K562 (cell line): Measurements from ENCODE around the gene KRT8. TPM values are rescaled to one million over a fixed set of nuclear protein-coding genes. Genes with fewer than 3 reads are reported as not detected.

Experiments
- BRD4 ChIP-seq: fragments of 200-600 bp; sonication (generic); IDR thresholded peaks from 2 replicates; pipeline ENCODE4 v1.6.1; 2017; ENCODE audit warnings: inconsistent platforms
- CEBPB ChIP-seq: fragments of 450-650 bp; IDR thresholded peaks from 2 replicates; pipeline ENCODE4 v1.6.1; 2016; ENCODE audit warnings: missing genetic modification characterization, missing compliant biosample characterization
- ETV5 ChIP-seq: sonication (generic); formaldehyde crosslinking; IDR thresholded peaks from 2 replicates; pipeline ENCODE4 v1.4.0; 2020; ENCODE audit warnings: low read depth, mild to moderate bottlenecking, missing genetic modification reagents
- GABPB1 ChIP-seq: sonication (generic); formaldehyde crosslinking; IDR thresholded peaks from 2 replicates; pipeline ENCODE4 v1.8.0; 2022; ENCODE audit warnings: mild to moderate bottlenecking, missing genetic modification reagents
- HNRNPK ChIP-seq: fragments of 200-400 bp; formaldehyde crosslinking; IDR thresholded peaks from one replicate; pipeline ENCODE4 v1.6.1; 2018; ENCODE audit warnings: mild to moderate bottlenecking, low read depth, low read length; ENCODE audit not compliant: poor library complexity, severe bottlenecking
- ILF3 ChIP-seq: fragments of 450-650 bp; IDR thresholded peaks from 2 replicates; pipeline ENCODE4 v1.6.1; 2018; ENCODE audit warnings: antibody characterized with exemption, mild to moderate bottlenecking, moderate library complexity, borderline replicate concordance
- KLF13 ChIP-seq: fragments of 450-650 bp; IDR thresholded peaks from 2 replicates; pipeline ENCODE4 v1.6.1; 2016; ENCODE audit warnings: missing genetic modification characterization, low read depth, mild to moderate bottlenecking, missing compliant biosample characterization, moderate library complexity, borderline replicate concordance
- LCOR ChIP-seq: sonication (generic); formaldehyde crosslinking; IDR thresholded peaks from 2 replicates; pipeline ENCODE4 v1.8.0; 2022; ENCODE audit warnings: mild to moderate bottlenecking, missing genetic modification reagents
- NR3C1 ChIP-seq: sonication (generic); formaldehyde crosslinking; IDR thresholded peaks from 2 replicates; pipeline ENCODE4 v1.8.1; 2022; ENCODE audit warnings: missing genetic modification reagents
- PYGO2 ChIP-seq: fragments of 450-650 bp; IDR thresholded peaks from 2 replicates; pipeline ENCODE4 v1.6.1; 2016; ENCODE audit warnings: mild to moderate bottlenecking, missing genetic modification characterization, moderate library complexity, missing compliant biosample characterization
- RBFOX2 ChIP-seq: fragments of 200-400 bp; formaldehyde crosslinking; IDR thresholded peaks from 2 replicates; pipeline ENCODE4 v1.6.1; 2017; ENCODE audit warnings: low read depth, mild to moderate bottlenecking, low read length, moderate library complexity
- SMAD1 ChIP-seq: fragments of 150-350 bp; IDR thresholded peaks from 2 replicates; pipeline ENCODE4 v1.6.1; 2014; ENCODE audit warnings: low read length, low read depth; ENCODE audit not compliant: partially characterized antibody
- TBP ChIP-seq: optimal IDR thresholded peaks from 2 replicates; pipeline ENCODE3; 2011; ENCODE audit warnings: low read depth, low read length, improper control_type of control experiment
- TRIM24 ChIP-seq, 2 experiments: fragments of 450-650 bp; IDR thresholded peaks; 2 replicates each; pipeline ENCODE4 v1.6.1; 2016
- ZFX ChIP-seq: sonication (generic); formaldehyde crosslinking; IDR thresholded peaks from 2 replicates; pipeline ENCODE4 v1.8.0; 2022; ENCODE audit warnings: mild to moderate bottlenecking, missing genetic modification reagents, moderate library complexity
- ZNF24 ChIP-seq: fragments of 450-650 bp; IDR thresholded peaks from 2 replicates; pipeline ENCODE4 v1.6.1; 2016
- polyA plus RNA-seq, 8 experiments: library from polyadenylated mRNA; depleted of rRNA in 4 of 8; stranded (reverse) in 5 of 8; unstranded in 3 of 8; fragments of >200 nt; fragmentation: Nextera tagmentation in 2 of 8; fragmentation: Illumina TruSeq in 1 of 8; extraction: Ambion mirVana in 2 of 8; extraction: Trizol in 1 of 8; gene quantifications; 2 replicates each; pipeline versions ENCODE4 v1.2.1 to v1.2.3, GENCODE V29; 2011 to 2014; ENCODE audit warnings: inconsistent platforms in 1 of 8, missing spikeins in 1 of 8
- total RNA-seq, 7 experiments: library from RNA; depleted of rRNA in 6 of 7; stranded (reverse); fragments of >200 nt in 6 of 7; fragmentation: Illumina TruSeq in 2 of 7; extraction: Trizol in 2 of 7; gene quantifications; 2 replicates each; pipeline versions ENCODE4 v1.2.1 to v1.2.3, GENCODE V29; 2011 to 2021; ENCODE audit warnings: low replicate concordance in 1 of 7
- TF ChIP-seq, protein P1 (sequence below): fragments of 250-450 bp; sonication (Bioruptor Pico); IDR thresholded peaks from 2 replicates; pipeline ENCODE4 v1.5.0; 2021; ENCODE audit warnings: mild to moderate bottlenecking, borderline replicate concordance
- TF ChIP-seq, protein P2 (sequence below): sonication (generic); formaldehyde crosslinking; IDR thresholded peaks from 2 replicates; pipeline ENCODE4 v1.8.0; 2022; ENCODE audit warnings: mild to moderate bottlenecking, missing genetic modification reagents
- TF ChIP-seq, protein P3 (sequence below): fragments of 450-650 bp; formaldehyde crosslinking; IDR thresholded peaks from 2 replicates; pipeline ENCODE4 v1.4.0; 2020; ENCODE audit warnings: mild to moderate bottlenecking, moderate library complexity
- TF ChIP-seq, protein P4 (sequence below): fragments of 250-450 bp; sonication (Bioruptor Pico); IDR thresholded peaks from 2 replicates; pipeline ENCODE4 v1.8.0; 2022; ENCODE audit warnings: moderate library complexity, mild to moderate bottlenecking, inconsistent platforms
- TF ChIP-seq, protein P5 (sequence below), 3 experiments: IDR thresholded peaks in 2 of 3; conservative IDR thresholded peaks in 1 of 3; 2 replicates each; pipeline ENCODE4 v1.5.1; 2011 to 2012; ENCODE audit warnings: low read length in 3 of 3, mild to moderate bottlenecking in 3 of 3, control low read depth in 2 of 3, improper control_type of control experiment in 1 of 3, inconsistent platforms in 1 of 3, low read depth in 1 of 3, mixed read lengths in 1 of 3, moderate library complexity in 1 of 3; ENCODE audit not compliant: insufficient read depth in 2 of 3

The KRT8 gene
- total and polyA plus RNA-seq, 9 of the 15 experiments (the other 6 are each of a cell fraction or from before 2014, with no cell fraction given), result 41.5 to 661 (median 260) TPM

DNA sequence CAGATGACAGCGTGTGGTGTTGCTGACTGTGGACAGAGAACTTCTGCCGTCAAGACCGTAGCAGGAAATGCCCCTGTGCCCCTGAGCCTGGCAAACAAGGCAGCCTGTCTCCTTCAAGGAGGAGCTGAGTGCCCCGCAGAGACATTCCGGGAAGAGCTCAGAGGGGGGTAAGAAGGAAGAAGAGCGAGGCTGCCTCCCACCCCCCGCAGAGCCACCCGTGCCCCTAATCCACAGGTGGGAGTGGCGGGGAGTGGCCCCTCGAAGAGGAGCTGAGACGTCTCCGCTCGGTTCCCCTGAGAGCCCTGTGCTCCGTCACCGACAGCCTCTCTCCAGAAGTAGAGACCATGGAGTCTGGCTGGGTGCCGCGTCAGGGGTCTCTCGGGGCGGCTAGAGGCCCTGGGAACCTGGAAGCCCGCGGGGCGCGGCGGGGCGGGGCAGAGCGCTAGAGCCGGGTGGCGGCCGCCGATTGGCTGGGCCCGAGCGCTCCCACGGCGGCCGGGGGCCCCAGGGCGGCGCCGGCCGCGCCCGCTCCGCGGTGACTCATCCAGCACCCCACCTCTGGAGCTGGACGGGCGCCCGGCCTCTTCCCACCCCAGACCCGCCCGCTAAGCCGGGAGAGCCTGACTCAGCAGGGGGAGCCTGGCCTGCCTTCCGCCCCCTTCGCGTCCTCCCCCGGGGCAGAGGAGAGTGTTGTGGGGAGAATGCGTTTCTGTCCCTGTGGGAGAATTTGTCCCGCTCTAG is 30.9 kb downstream of the KRT8 start (continued):
- TF ChIP-seq CEBPB (tag), result no peak
- TF ChIP-seq, protein P1, sequence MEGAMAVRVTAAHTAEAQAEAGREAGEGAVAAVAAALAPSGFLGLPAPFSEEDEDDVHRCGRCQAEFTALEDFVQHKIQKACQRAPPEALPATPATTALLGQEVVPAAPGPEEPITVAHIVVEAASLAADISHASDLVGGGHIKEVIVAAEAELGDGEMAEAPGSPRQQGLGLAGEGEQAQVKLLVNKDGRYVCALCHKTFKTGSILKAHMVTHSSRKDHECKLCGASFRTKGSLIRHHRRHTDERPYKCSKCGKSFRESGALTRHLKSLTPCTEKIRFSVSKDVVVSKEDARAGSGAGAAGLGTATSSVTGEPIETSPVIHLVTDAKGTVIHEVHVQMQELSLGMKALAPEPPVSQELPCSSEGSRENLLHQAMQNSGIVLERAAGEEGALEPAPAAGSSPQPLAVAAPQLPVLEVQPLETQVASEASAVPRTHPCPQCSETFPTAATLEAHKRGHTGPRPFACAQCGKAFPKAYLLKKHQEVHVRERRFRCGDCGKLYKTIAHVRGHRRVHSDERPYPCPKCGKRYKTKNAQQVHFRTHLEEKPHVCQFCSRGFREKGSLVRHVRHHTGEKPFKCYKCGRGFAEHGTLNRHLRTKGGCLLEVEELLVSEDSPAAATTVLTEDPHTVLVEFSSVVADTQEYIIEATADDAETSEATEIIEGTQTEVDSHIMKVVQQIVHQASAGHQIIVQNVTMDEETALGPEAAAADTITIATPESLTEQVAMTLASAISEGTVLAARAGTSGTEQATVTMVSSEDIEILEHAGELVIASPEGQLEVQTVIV (CRISPR knock-in tag), result no peak
- no peak for TF ChIP-seq PYGO2 (tag)
- TF ChIP-seq, protein P2, sequence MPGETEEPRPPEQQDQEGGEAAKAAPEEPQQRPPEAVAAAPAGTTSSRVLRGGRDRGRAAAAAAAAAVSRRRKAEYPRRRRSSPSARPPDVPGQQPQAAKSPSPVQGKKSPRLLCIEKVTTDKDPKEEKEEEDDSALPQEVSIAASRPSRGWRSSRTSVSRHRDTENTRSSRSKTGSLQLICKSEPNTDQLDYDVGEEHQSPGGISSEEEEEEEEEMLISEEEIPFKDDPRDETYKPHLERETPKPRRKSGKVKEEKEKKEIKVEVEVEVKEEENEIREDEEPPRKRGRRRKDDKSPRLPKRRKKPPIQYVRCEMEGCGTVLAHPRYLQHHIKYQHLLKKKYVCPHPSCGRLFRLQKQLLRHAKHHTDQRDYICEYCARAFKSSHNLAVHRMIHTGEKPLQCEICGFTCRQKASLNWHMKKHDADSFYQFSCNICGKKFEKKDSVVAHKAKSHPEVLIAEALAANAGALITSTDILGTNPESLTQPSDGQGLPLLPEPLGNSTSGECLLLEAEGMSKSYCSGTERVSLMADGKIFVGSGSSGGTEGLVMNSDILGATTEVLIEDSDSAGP, result no peak
- TF ChIP-seq LCOR (CRISPR knock-in tag), result no peak
- no peak for TF ChIP-seq HNRNPK
- TF ChIP-seq, protein P3, sequence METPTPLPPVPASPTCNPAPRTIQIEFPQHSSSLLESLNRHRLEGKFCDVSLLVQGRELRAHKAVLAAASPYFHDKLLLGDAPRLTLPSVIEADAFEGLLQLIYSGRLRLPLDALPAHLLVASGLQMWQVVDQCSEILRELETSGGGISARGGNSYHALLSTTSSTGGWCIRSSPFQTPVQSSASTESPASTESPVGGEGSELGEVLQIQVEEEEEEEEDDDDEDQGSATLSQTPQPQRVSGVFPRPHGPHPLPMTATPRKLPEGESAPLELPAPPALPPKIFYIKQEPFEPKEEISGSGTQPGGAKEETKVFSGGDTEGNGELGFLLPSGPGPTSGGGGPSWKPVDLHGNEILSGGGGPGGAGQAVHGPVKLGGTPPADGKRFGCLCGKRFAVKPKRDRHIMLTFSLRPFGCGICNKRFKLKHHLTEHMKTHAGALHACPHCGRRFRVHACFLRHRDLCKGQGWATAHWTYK (CRISPR knock-in tag), result peak; percentile 83; the same call in 1 of the 2 replicates
- TF ChIP-seq SMAD1, result no peak
- TF ChIP-seq, protein P4, sequence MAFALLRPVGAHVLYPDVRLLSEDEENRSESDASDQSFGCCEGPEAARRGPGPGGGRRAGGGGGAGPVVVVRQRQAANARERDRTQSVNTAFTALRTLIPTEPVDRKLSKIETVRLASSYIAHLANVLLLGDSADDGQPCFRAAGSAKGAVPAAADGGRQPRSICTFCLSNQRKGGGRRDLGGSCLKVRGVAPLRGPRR, result no peak
- TF ChIP-seq BRD4, result no peak
- no peak for TF ChIP-seq NR3C1
- TF ChIP-seq, protein P5, sequence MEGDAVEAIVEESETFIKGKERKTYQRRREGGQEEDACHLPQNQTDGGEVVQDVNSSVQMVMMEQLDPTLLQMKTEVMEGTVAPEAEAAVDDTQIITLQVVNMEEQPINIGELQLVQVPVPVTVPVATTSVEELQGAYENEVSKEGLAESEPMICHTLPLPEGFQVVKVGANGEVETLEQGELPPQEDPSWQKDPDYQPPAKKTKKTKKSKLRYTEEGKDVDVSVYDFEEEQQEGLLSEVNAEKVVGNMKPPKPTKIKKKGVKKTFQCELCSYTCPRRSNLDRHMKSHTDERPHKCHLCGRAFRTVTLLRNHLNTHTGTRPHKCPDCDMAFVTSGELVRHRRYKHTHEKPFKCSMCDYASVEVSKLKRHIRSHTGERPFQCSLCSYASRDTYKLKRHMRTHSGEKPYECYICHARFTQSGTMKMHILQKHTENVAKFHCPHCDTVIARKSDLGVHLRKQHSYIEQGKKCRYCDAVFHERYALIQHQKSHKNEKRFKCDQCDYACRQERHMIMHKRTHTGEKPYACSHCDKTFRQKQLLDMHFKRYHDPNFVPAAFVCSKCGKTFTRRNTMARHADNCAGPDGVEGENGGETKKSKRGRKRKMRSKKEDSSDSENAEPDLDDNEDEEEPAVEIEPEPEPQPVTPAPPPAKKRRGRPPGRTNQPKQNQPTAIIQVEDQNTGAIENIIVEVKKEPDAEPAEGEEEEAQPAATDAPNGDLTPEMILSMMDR (IDR thresholded peaks at IDR 0.05 in 2 of 3, conservative IDR thresholded peaks at IDR 0.05 in 1 of 3; ENCODE audit: insufficient read depth in 2 of 3, low read depth in 1 of 3, low read length in 3 of 3), result no peak
- TF ChIP-seq KLF13 (tag), result no peak
- peak; percentile 32; the same call in 1 of the 2 replicates for TF ChIP-seq ZFX
- peak; percentile 80 for TF ChIP-seq TBP
- TF ChIP-seq TRIM24 (IDR thresholded peaks at IDR 0.05), result peak; percentile 18 to 79; a peak in 2 of 4 replicates
- TF ChIP-seq ZNF24, result no peak
- no peak for TF ChIP-seq ILF3
- no peak for TF ChIP-seq ETV5 (CRISPR knock-in tag)
- peak; percentile 78 for TF ChIP-seq RBFOX2
- no peak for TF ChIP-seq GABPB1 (CRISPR knock-in tag)
